VCaP (cell line): Measurements from ENCODE around the gene SLA2.

ENCODE experiments used
- H3K27ac ChIP-seq: fragments of 450-650 bp; 2 replicates; pipeline ENCODE4 v1.5.1; 2017
- TF ChIP-seq, protein P1 (sequence below): fragments of 450-650 bp; conservative IDR thresholded peaks from 2 replicates; pipeline ENCODE4 v1.5.1; 2017; ENCODE audit warnings: mild to moderate bottlenecking, moderate library complexity

The SLA2 gene

DNA sequence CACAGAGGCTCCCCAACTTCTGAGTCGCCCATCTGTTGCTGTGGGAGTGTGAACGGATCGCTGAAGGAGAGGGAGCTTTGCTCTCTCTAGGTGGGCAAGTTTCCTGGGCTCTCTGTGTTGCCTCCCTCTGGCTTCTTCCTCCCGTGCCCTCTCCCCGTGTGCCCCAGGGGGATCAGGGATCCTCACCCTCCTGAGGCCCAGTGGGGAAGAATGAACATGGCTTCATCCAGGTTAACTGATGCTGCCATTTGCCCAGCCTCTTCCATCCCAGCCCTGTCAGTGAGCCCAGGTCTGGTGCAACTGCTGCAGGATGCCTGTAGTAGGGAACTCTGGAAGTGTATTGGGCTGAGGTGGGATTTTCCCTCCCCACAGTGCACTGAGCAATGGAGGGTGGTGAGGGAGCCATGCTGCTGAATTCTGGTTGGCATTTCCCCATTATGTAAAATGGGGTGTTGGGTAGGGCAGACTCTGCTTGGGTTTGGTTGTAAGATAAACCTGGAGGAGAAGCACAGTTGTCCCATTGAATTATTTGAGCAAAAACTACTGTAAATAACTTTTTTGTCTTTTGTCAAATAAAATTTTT is 52.6 kb downstream of the SLA2 start:
- TF ChIP-seq, protein P1, sequence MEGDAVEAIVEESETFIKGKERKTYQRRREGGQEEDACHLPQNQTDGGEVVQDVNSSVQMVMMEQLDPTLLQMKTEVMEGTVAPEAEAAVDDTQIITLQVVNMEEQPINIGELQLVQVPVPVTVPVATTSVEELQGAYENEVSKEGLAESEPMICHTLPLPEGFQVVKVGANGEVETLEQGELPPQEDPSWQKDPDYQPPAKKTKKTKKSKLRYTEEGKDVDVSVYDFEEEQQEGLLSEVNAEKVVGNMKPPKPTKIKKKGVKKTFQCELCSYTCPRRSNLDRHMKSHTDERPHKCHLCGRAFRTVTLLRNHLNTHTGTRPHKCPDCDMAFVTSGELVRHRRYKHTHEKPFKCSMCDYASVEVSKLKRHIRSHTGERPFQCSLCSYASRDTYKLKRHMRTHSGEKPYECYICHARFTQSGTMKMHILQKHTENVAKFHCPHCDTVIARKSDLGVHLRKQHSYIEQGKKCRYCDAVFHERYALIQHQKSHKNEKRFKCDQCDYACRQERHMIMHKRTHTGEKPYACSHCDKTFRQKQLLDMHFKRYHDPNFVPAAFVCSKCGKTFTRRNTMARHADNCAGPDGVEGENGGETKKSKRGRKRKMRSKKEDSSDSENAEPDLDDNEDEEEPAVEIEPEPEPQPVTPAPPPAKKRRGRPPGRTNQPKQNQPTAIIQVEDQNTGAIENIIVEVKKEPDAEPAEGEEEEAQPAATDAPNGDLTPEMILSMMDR, result no peak
- H3K27ac ChIP-seq, result no peak overlapping the region

DNA sequence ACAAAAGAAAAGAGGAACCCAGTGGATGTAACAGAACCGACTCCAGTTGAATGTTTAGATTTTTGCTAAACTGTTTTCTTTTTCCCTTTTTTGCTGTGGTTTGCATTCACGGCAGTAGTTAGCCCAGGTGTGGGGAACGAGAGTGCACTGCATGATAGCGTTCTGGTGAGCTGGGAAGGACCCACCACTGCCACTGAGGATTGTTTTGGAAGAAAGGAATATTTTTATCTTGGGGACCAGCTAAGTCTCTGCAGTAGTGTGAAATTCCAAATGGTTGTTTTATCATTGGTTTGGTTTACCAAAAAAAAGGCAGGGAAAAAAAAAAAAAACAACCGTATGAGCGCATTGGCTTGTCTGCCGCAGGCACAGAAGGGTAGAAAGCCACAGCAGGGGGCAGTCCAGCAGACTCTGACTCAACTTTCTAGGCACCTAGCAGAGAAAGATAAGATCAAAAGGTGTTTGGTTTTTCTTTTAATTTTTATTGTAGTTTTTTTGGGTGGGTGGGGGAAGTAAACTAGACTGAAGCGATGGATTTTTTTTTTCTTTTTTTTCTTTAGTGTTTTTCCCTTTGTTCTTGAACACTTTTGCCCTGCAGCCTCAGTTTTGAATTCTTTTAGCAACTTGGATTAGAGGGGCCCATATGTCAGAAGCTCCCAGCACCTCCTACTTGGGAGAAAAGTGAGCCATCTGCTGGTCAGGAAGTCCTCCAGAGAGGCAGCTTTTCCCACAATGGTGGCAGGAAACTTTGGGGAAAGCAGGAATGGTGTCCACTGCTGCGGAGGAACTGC is 53.9 kb downstream of the SLA2 start:
- peak overlapping the region; percentile 30; the same call in 1 of the 2 replicates for H3K27ac ChIP-seq
- TF ChIP-seq, protein P1, result peak; percentile 77

DNA sequence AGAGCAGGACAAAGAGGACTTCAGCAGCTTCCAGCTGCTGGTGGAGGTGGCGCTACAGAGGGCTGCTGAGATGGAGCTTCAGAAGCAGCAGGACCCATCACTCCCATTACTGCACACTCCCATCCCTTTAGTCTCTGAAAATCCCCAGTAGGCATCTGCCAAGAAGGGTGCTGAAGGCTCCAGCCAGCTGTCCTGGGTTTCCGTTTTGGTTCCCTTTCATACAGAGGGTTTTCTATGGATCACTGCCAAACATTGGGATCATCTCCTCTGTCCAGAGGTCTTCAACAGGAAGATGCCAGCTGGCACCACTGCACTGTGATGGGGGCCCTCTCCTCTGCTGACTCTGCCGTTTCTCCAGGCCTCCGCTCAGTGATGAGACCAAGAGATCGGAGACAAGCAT is 54.7 kb downstream of the SLA2 start:
- peak overlapping the region; percentile 30; the same call in 1 of the 2 replicates for H3K27ac ChIP-seq
- TF ChIP-seq, protein P1, result no peak

DNA sequence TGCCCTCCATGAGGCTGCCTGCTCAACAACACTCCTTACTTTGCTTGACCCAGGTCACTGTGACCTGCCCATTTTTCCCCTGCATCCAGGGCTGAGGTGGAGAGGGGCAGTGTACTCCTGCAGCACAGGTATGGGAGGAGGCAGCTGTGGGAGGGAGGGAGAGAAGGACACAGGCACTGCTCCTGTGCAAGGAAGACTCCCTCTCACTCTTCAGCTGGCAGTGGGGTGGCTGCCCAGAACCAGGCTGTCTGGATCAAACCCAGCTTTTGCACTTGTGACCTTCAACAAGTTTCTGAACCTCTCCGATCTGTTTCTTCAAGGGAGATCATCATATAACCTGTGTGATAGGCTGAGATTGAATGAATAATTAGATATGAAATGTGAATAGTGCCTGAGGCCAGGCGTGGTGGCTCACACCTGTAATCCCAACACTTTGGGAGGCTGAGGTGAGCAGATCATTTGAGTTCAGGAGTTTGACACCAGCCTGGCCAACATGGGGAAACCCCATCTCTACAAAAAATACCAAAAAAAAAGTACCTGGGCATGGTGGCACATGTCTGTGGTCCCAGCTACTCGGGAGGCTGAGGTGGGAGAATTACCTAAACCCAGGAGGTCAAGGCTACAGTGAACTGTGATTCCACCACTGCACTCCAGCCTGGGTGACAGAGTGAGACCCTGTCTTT is 58.5 kb downstream of the SLA2 start:
- H3K27ac ChIP-seq, result no peak overlapping the region
- TF ChIP-seq, protein P1, result no peak

DNA sequence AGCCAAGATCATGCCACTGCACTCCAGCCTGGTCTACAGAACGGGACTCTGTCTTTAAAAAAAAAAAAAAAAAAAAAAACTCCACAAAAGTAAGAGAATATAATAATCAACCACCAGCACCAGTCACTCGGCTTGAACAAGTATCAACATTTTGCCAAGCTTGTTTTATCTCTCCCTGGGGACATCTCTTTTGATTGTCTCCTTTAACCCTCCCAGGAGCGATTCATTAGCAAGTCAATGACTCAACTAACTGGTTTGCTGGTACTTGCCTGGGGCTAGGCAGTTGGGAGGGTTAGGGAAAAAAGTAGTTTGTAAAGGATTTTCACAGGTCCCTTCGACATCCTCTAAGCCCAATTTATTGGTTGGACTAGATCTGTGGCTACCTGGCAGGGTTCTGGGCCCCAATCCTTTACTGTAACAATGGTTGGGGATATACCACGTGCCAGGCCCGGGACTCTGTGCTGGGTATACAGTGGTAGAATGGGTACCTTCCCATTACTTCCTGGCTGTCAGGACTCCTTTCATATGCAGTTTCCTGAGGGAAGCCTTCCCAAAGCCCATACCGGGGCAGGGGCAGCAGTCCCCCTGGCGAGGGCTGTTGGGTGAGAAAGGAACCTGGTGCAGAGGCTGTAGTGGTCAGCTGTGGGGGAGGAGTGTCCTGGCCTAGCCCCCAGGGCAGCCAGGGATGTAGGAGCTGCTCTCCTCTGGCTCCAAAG is 60.4 kb downstream of the SLA2 start:
- TF ChIP-seq, protein P1, result no peak
- H3K27ac ChIP-seq, result peak overlapping the region; percentile 31; the same call in 1 of the 2 replicates

DNA sequence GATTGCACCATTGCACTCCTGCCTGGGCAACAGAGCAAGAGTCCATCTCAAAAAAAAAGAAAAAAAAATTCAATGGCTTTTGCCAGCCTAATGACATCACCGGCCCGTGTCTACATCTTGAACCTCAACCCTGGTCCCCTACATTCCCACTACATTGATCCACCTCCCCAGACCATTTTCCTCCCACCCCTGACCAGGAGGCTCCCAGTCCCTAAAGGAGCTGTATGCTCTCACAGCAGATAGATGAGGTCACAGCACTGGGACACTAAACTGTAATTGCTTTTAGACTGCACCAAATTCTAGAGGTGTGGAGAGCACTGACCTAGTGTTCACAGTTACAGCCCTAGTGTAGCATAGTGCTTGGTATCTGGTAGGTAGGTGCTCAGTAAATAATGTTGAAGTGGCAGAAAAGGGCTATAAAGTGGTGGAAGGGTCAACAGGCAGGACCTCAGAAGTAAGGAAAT is 61.9 kb downstream of the SLA2 start:
- TF ChIP-seq, protein P1, result no peak

More for the DNA sequence above, 61.9 kb downstream of the SLA2 start:
- no peak overlapping the region; the same call in 1 of the 2 replicates for H3K27ac ChIP-seq
